T-helper 1 cell (primary cell): ENCODE measurements around the gene TSPAN15.
"Not testable (repeated sequence)": the region's sequence is repeated elsewhere in the genome, so short reads cannot be mapped to it uniquely, and the experiment has no call there.

Experiments used
- DNase-seq, 5 donors: peaks; one replicate each; pipeline ENCODE4 v3.0.0-alpha.2; 2012 to 2020

Gene TSPAN15

DNA sequence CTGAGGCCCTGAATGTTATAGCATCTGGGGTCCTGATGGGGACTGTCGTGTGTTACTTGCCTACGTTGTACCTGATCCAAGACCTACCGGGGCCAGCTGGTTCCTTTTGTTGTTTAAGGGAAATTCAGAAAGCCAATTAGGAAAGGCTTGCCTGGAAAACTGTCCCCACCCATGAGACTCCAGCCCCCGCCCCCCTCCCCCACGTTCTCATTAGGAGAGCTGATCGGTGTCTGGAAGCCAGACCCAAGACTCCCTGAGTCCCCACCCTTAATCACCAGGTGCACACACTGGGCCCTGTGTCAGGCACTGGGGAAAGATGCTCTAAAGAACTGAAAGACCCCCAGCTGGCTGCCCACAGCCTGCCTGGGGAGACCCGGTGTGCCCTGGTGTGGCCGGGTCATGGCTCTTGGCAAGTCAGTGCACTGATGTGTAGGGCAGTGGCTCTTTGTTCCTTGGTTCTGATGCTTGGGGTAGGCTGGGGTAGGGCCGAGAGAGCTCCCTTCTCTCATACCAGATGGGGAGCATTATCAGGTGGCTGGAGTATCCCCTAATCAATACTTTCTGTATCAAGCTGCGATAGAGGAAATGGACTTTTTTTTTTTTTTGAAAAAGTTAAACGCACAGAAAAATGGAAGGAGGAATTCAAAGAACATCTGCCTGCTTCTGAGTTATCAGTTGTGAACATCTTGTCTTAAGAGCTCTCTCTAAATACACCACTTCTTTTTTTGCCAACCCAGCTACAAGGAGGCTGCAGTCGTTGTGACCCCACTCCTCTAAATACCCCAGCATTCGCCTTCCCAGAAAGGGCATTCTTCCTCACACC lies 16.9 kb downstream of the TSPAN15 start:
- DNase-seq = no peak

GRCh38 chr10:69468751-69469089 lies 17.5 kb downstream of the TSPAN15 start:
- DNase-seq = no peak

- no peak for DNase-seq
These were observed 18.7 kb downstream of the TSPAN15 start for GRCh38 chr10:69469976-69470375.

DNA sequence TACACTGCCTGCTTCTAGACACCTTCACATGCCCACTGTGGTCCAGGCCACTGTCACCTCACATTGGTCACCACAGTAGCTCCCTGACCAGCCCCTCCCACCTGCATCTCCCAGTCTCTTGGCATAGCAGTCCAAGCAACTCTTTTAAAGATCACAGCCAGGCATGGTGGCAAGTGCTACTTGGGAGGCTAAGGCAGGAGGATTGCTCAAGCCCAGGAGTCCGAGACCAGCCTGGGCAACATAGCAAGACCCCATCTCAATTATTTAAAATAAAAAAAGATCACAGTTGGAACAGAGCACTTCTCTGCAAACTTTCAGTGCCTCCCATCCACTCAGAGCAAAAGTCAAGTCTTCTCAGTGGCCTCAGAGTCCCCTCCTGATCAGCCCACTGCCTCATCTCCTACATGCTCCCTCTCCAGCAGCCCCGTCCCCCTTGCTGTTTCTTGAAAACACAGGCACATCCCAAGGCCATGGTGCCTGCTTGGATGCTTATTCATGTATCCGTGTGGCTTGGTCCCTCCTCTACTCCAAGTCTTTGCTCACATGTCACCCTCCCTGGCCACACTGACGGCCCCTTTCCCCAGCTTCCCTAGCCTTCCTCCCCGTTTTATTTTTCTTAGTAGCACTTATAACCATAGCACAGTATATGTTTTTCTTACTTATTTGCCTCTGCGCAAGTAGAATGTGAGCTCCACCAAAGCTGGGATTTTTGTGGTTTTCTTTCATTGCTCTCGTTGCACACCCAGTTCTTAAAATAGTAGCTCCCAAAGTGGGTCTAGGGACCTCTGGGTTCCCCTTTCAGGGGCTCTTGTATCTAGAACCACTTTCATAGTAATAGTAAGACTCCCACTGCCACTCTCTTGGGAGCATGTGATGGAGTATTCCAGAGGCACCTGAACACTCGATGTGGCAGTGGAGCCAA lies 19.5 kb downstream of the TSPAN15 start:
- DNase-seq = no peak

DNA sequence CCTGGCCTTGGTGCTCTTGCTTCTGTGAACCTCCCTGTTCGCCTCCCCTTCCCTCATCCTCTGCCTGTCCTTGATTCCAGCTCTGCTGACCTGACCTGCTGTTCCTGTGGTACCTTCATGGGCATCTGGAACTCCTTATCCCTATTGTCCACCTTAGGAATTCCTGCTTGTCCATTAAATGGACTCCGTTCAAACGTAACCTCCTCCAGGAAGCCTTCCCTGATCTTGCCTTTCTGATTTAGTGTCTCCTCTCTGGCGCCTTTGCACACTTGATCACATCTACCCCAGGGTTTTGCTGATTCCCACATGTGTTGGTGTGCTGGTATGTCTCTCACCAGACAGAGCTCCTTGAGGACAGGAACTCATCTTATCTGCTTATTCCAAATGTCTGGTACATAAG lies 20.9 kb downstream of the TSPAN15 start:
- no peak for DNase-seq

DNA sequence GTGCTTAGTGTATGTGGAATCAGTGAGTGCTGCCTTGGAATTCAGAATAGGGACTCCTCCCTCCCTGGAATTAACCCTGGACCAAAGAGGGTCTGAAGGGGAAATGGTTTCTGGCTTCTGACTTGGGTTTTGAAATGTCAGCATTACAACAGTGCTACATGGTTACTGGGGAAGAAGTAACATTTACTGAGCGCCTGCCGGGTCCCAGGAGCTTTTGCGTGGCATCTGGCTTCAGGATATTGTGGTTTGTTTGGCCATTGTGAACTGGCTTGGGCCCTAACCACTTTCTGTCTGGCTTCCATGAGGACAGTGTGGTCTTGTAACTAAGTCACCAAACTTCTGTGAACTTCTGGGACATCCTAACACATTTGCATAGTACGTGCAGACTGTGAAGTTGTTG lies 21.3 kb downstream of the TSPAN15 start:
- DNase-seq = no peak

DNA sequence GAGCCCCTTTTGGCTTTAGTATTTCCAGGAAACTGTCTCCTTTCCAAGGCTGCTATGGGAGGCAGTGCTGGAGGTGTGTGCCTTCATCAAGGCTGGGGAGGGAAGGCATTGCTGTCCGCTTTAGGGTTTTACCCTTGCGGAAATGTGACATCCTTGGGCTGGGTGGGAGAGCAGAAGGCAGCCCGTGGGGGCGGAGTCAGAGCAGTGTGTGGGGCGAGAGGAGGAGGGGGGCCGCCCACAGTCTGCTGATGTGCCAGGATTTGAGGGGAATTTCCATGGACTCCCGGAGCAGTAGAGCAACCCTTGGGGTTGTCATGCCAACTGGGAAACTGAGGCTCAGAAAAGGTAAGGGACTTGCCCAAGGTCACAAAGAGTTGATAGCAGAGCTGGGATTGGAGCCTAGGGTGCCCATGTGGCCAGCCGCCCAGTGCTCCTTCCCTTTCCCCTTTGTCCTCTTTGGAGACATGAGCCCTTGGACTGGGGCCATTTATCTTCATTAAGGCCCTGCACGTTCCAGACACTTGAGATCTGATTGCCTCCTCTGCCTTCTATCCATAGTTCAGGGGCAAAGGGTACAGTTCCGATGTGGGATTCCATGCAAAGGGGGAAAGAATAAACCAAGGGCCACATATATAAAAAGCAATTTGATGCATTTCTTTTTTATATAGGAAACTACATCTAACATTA lies 22.2 kb downstream of the TSPAN15 start:
- DNase-seq = no peak

DNA sequence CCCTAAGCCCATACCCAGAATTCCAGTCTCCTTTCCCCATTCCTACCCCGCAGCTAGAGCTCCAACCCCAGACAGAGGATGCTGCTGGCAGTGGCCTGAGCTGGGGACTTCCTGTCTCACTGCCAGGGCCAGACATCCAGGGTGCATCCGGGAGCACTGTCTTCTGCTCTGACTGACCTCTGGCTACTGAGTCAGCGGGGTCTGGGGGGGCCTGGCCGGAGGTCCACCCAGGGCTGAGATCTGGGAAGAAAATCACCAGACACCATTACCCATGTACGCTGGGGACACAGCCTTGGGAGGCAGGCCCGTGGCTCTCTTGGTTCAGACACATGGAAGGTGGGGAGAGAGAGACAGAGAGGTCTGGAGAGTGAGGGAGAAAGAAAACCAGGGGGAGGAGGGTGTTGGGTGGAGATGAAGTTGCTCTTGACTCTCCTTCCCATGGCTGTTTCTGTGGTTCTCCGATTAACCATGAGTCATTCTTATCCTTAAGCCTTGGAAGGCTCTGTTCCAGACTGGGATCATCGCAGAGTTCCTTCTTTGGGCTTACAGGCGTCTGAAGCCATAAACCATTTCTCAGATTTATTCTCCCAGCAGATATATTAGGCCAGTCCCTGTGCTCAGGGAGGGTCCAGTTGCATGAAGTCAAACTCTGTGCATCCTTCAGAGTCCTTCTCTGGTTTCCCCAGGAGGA lies 23.6 kb downstream of the TSPAN15 start:
- no peak for DNase-seq

- DNase-seq = no peak
These were observed 24.2 kb downstream of the TSPAN15 start for GRCh38 chr10:69475433-69475830.

DNA sequence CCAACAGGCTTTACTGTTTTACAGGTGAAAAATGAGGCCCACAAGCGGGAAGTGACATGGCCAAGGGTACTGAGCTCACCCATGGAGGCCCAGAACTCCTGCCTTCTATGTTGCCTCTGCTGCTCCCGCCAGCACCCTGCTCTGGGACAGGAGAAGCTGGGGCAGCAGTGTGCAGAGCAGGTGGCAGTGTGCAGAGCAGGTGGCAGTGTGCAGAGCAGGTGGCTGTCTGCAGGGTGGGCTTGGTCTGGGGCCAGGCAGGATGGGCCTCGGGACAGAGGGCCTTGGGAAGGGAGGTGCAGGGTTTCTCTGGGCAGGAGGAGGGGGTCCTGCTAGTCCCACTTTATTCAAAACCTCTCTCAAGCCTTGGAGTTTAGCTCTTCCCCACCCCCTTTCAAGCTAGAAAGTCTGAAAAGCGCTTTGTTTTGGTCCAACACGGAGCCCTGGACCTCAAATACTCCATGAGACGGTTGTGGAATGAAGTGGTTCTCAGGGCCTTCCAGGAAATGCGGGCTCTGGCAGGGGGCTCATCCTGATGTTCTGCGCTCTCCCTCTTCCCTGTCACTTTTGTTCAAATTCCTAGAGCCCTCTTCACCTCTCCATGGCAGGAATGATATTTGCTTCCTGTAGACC lies 26.8 kb downstream of the TSPAN15 start:
- DNase-seq = no peak

- DNase-seq = no peak
These were observed 28.2 kb downstream of the TSPAN15 start for GRCh38 chr10:69479240-69480067.

DNA sequence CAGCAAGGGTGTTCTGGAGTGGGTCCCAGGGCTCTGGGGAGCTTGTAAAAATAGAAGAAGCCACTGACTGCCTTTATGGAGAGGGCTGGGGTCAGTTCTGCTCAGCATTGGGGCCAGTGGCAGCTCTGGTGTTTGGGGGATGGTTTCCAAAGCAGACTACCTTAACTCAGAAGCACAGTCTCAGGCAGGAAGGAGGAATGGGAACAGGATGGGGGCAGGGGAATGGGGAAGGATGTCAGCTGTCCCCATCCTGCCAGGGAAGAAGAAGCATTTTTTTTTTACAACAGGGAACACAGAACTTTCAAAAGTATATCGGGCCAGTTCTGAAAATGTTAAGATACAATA lies 28.8 kb downstream of the TSPAN15 start:
- DNase-seq = no peak

DNA sequence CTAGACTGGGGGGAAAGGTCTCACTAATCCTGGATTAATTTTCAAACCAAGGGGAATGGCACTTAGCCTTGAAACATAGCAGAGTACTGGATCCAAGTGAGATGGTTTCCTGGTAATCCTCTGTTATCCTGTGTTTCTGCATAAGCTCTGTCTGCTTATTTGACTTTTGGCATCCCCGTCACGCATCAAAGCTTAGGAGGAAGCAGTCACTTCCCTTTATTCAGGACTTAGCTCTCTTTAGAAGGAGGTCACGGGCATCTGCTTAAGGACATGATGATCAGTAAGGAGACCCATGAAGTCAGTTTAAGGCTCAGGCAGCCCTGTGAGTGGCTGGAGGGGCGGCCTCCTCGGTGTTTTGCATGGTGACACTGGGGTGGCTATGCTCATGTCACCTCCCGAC lies 30.0 kb downstream of the TSPAN15 start:
- no peak for DNase-seq

DNA sequence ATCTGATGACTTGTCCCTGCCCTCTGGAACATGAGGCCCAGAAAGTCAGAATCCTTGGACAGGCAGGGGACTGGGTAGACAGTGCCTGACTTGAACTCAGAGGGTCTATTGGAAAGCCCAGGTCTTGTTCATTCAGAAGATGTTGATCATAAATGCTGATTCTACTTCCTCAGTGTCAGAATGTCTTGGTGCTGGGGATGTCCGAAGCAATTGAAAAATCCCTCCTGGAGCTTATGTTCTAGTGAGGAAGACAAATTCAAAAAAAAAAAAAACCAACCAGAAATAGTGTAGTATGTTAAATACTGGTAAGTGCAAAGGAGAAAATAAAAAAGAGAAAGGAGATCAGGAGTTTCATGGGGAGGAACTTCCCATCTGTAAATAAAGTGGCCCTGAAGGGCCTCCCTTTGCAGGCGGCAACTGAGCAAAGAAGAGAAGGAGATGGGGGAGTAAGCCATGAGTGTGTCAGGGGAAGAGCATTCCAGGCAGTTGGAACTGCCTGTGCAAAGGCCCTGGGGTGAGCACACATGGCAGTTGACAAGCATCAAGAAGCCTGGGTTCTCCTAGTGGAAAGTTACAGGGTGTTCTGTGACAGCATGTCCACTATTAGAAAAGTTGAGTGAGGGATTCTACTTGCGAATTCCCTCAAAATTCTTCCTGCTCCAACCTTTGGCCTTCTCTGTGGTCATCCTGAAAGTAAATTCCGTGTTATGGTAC lies 30.7 kb downstream of the TSPAN15 start:
- no peak for DNase-seq

DNA sequence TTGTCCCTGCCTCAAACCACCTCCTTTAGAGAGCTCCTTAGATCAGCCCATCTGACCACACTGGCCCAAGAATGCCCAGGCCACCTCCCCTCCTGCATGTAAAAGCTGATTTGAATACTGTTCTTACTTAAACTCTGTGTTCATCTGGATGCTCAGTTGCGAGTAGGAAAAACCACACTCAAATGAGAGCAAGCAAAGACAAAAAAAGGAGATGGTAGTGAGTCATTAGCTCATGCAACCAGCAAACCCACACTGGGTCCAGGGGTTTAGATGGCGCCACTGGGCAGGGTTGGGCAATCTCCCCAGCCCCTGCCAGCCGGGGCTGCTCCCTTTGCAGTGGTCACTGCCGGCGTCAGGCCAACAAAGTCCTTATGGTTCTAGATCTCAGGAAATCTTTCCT lies 32.7 kb downstream of the TSPAN15 start:
- DNase-seq = no peak

GRCh38 chr10:69484736-69485135 lies 33.5 kb downstream of the TSPAN15 start:
- no peak for DNase-seq

DNA sequence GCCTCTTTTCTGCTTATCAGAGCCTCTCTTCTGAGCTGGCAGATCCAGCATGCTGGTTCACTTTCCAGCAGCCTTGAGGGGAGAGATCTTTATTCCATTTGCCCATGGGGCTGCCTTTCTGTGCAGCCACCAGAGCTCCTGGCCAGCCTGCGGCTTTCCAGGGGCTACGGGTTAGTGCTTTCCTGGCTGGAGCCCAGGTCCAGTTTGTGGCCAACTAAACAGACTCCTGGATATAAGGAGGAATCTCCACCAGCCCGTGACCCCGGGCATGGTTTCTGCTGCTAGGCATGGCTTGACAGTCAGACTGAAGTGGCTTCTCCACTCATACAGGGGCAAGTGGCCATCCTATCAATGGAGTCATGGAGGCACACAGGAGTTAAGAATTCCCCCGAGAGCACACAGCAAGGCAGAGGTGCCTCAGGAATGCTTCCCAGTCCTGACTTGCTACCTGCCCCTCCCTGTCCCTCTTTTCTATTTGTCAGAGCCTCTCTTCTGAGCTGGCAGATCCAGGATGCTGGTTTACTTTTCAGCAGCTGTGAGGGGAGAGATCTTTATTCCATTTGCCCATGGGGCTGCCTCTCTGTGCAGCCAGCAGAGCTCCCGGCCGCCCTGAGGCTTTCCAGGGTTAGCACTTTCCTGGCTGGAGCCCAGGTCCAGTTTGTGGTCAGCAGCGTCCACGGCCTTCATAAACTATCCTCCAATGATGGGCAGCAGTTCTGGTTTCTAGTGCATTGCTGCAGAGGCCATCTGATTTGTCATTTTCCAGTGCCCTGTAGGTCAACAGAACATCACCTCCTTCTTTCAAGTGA lies 35.9 kb downstream of the TSPAN15 start:
- DNase-seq = no peak

- not testable (repeated sequence) for DNase-seq
These were observed 37.0 kb downstream of the TSPAN15 start for GRCh38 chr10:69488149-69488844.

GRCh38 chr10:69488856-69489255 lies 37.6 kb downstream of the TSPAN15 start:
- not testable (repeated sequence) for DNase-seq
